Measurements from ENCODE around the gene CCDC141. TPM values are rescaled to one million over a fixed set of nuclear protein-coding genes. Genes with fewer than 3 reads are reported as not detected.

CCDC141 gene
- total and polyA plus RNA-seq, 2 of the 13 experiments (the other 11 are each of a cell fraction or from before 2014, with no cell fraction given) = not detected

- TF ChIP-seq CEBPB (IDR thresholded peaks at IDR 0.05; ENCODE audit: borderline replicate concordance, low read depth, low read length) = no peak
- TF ChIP-seq SSRP1 (CRISPR knock-in tag; IDR thresholded peaks at IDR 0.05) = no peak
- TF ChIP-seq ZNF343 (CRISPR knock-in tag; IDR thresholded peaks at IDR 0.05) = no peak
- TF ChIP-seq HES4 (CRISPR knock-in tag; IDR thresholded peaks at IDR 0.05; ENCODE audit: borderline replicate concordance) = no peak
- TF ChIP-seq GABPA (IDR thresholded peaks at IDR 0.05; ENCODE audit: low read depth, low read length) = no peak
- peak; percentile 58 for TF ChIP-seq GABPA (CRISPR knock-in tag; IDR thresholded peaks at IDR 0.05; ENCODE audit: low read depth)
- TF ChIP-seq ZNF460 (CRISPR knock-in tag; IDR thresholded peaks at IDR 0.05; ENCODE audit: borderline replicate concordance) = no peak
- TF ChIP-seq MAFK (conservative IDR thresholded peaks at IDR 0.05 in 1 of 2, IDR thresholded peaks at IDR 0.05 in 1 of 2; ENCODE audit: low read length in 2 of 2) = no peak
- TF ChIP-seq HNRNPH1 (optimal IDR thresholded peaks at IDR 0.05; ENCODE audit: low read depth, low read length) = no peak
- no peak for TF ChIP-seq NFATC3 (CRISPR knock-in tag; IDR thresholded peaks at IDR 0.05)
- TF ChIP-seq TEAD3 (CRISPR knock-in tag; optimal IDR thresholded peaks at IDR 0.05; ENCODE audit: borderline replicate concordance) = peak; percentile 61
- TF ChIP-seq ZNF597 (CRISPR knock-in tag; IDR thresholded peaks at IDR 0.05) = no peak
- no peak for TF ChIP-seq RFX3 (CRISPR knock-in tag; IDR thresholded peaks at IDR 0.05)
- no peak for TF ChIP-seq ZNF124 (CRISPR knock-in tag; IDR thresholded peaks at IDR 0.05)
- no peak for TF ChIP-seq ZNF687 (CRISPR knock-in tag; IDR thresholded peaks at IDR 0.05)
- no peak for TF ChIP-seq PLSCR1 (CRISPR knock-in tag; IDR thresholded peaks at IDR 0.05; ENCODE audit: borderline replicate concordance)
- no peak for TF ChIP-seq ZNF382 (CRISPR knock-in tag; IDR thresholded peaks at IDR 0.05; ENCODE audit: borderline replicate concordance)
- peak; percentile 76 for TF ChIP-seq STAG1 (CRISPR knock-in tag; IDR thresholded peaks at IDR 0.05)
- TF ChIP-seq ZNF44 (CRISPR knock-in tag; IDR thresholded peaks at IDR 0.05) = no peak
- no peak for TF ChIP-seq ZNF280D (CRISPR knock-in tag; IDR thresholded peaks at IDR 0.05)
- TF ChIP-seq ZNF367 (CRISPR knock-in tag; IDR thresholded peaks at IDR 0.05; ENCODE audit: borderline replicate concordance) = no peak
- TF ChIP-seq TARDBP (CRISPR knock-in tag; IDR thresholded peaks at IDR 0.05) = 0 out of 2 replicates have a peak, but pooled peaks have one; percentile 25
- no peak for TF ChIP-seq ZNF746 (CRISPR knock-in tag; IDR thresholded peaks at IDR 0.05)
Observed at GRCh38 chr2:178914259-178914849, 135.6 kb downstream of the CCDC141 start (continued).
